Astrocyte of the spinal cord (primary cell): Measurements from ENCODE around the gene SPRYD4.
"Not testable (repeated sequence)": the region's sequence is repeated elsewhere in the genome, so short reads cannot be mapped to it uniquely, and the experiment has no call there.

ENCODE experiments used
- DNase-seq: peaks from one replicate; pipeline ENCODE4 v3.0.0; 2011; ENCODE audit warnings: low read depth, low spot score
- H3K4me3 ChIP-seq: 2 replicates; pipeline ENCODE4 v1.5.1; 2011; ENCODE audit warnings: low read depth, mild to moderate bottlenecking, low read length, moderate library complexity
- in situ Hi-C: cut with HindIII; loops from 2 replicates; pipeline ENCODE4 v1.10.0; 2017; ENCODE audit warnings: low sequenced_read_pairs
- TF ChIP-seq, protein P1 (sequence below): IDR thresholded peaks from 2 replicates; pipeline ENCODE4 v1.5.1; 2012; ENCODE audit warnings: low read depth, mild to moderate bottlenecking, low read length, inconsistent platforms

The SPRYD4 gene

DNA sequence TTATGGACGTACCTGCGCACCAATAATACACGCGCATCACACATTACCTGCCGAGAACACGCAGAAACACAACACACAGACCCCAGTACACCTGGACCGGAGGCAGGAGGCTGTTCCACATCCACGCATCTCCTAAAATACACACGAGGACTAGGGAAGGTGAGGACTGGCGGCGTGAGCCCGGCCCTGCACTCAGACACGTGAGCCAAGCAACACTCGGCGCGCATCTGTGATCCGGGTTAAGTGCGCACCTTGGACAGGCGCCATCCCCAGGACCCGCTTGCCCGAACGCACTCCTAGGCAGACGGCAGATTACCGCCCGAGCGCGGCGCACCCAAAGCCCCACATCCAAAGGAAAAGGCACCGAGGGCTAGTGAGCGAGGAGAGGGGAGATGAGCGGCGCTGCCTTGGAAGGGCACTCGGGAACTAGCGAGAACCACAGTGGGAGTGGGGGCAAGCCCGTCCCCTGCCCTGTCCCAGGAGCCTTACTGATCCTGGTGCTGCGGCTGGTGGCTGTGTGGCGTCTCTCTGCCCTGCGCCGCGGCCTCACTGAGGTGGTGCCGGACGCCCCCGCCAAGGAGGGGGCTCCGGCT is 19.2 kb downstream of the SPRYD4 start:
- H3K4me3 ChIP-seq, result peak overlapping the region; percentile 44
- TF ChIP-seq, protein P1, sequence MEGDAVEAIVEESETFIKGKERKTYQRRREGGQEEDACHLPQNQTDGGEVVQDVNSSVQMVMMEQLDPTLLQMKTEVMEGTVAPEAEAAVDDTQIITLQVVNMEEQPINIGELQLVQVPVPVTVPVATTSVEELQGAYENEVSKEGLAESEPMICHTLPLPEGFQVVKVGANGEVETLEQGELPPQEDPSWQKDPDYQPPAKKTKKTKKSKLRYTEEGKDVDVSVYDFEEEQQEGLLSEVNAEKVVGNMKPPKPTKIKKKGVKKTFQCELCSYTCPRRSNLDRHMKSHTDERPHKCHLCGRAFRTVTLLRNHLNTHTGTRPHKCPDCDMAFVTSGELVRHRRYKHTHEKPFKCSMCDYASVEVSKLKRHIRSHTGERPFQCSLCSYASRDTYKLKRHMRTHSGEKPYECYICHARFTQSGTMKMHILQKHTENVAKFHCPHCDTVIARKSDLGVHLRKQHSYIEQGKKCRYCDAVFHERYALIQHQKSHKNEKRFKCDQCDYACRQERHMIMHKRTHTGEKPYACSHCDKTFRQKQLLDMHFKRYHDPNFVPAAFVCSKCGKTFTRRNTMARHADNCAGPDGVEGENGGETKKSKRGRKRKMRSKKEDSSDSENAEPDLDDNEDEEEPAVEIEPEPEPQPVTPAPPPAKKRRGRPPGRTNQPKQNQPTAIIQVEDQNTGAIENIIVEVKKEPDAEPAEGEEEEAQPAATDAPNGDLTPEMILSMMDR, result no peak
- no peak for DNase-seq
- in situ Hi-C loops, result no loop called here

DNA sequence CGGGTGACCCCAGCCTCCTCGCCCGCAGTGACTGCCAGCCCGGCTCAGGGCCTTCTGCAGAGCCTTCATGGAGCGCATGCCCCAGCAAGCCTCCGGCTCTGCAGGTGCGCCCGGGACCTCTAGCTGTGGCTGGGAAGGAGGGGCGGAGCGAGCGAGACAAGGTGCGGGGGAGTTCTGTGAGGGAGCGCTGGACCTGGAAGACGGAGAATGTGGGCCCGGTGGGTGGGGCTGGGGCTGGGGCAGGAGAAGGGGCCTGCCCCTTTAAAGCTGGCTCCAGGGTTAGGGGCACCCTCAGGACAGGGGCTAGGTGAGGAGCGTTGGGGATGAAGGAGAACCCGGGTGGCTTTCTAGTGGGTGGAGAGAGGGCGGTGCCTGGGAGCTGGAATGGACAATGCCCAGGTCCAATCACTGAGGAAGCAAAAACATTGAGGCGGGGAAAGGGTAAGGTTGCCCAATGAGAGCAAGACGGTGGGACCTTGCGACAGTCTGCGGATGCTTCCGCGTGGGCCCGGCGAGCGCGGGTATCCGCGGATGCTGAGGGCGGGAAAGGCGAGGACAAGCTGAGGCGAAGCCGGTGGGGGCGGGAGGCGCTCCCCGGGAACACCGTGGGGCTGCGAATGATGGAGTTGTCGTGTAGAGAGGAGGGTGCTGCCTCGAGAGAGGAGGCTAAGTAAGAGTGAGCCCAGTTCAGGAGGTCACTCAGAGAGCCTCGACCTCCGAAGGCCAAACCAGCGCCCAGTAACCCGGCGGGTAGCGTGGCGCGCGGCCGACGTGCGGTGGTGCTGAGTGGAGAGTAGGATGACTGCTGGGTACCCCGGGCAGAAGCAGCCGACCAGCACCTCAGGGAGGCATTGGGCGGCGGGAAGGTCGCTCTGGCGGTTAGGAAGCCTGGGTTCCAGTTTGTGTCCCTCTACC is 19.9 kb downstream of the SPRYD4 start, which contains the start of gene GLS2:
Gene GLS2 (minus strand): TSS at position 121 of the 915 bp plus-strand sequence. CDS start 43 bp downstream, at position 78.
- in situ Hi-C loops, result no loop called here
- H3K4me3 ChIP-seq, result peak within 1 kb of the TSS; percentile 44
- TF ChIP-seq, protein P1, result no peak
- peak; percentile 64 for DNase-seq

DNA sequence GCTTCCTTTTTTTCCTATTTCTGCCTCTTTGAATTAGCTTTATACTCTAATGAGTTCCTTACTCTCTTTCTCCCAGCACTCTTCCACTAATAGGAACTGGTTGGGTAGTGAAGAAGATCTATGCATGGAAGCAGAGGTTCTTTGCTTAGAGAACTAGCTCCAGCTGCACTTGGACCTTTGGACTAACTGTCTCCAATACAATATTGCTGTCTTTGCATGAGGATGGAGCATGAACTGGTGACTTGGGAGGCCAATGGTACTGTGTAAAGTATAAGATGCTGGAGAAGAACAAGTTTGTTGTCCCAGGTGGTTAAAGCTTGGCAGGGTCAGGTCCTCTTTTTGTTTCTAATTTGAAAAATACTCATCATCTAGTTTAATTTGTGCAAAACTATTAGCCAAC is 22.0 kb downstream of the SPRYD4 start:
- no peak for DNase-seq
- H3K4me3 ChIP-seq, result no peak overlapping the region
- TF ChIP-seq, protein P1, result no peak
- in situ Hi-C loops, result no loop called here

DNA sequence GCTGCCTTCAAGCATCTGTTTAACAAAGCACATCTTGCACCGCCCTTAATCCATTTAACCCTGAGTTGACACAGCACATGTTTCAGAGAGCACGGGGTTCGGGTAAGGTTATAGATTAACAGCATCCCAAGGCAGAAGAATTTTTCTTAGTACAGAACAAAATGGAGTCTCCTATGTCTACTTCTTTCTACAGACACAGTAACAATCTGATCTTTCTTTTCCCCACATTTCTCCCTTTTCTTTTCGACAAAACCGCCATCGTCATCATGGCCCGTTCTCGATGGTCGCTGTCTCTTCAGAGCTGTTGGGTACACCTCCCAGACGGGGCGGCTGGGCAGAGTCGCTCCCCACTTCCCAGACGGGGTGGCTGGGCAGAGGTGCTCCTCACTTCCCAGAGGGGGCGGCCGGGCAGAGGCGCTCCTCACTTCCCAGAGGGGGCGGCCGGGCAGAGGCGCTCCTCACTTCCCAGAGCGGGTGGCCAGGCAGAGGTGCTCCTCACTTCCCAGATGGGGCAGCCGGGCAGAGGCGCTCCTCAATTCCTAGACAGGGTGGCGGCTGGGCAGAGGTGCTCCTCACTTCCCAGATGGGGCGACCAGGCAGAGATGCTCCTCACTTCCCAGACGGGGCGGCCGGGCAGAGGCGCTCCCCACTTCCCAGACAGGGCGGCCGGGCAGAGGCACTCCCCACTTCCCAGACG is 25.2 kb downstream of the SPRYD4 start:
- H3K4me3 ChIP-seq, in situ Hi-C loops, DNase-seq: not testable (repeated sequence)

DNA sequence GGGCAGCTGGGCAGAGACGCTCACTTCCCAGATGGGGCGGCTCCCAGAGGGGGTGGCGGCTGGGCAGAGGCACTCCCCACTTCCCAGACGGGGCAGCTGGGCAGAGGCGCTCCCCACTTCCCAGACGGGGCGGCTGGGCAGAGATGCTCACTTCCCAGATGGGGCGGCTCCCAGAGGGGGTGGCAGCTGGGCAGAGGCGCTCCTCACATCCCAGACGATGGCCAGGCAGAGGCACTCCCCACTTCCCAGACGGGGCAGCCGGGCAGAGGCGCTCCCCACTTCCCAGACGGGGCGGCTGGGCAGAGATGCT is 25.7 kb downstream of the SPRYD4 start:
- H3K4me3 ChIP-seq, in situ Hi-C loops, DNase-seq: not testable (repeated sequence)

DNA sequence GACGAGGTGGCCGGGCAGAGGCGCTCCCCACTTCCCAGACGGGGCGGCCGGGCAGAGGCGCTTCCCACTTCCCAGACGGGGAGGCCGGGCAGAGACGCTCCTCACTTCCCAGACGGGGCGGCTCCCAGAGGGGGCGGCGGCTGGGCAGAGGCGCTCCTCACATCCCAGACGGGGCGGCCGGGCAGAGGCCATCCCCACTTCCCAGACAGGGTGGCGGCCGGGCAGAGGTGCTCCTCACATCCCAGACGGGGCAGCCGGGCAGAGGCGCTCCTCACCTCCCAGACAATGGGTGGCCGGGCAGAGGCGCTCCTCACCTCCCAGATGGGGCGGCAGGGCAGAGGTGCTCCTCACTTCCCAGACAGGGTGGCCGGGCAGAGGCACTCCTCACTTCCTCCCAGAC is 26.1 kb downstream of the SPRYD4 start:
- in situ Hi-C loops, DNase-seq, H3K4me3 ChIP-seq: not testable (repeated sequence)

DNA sequence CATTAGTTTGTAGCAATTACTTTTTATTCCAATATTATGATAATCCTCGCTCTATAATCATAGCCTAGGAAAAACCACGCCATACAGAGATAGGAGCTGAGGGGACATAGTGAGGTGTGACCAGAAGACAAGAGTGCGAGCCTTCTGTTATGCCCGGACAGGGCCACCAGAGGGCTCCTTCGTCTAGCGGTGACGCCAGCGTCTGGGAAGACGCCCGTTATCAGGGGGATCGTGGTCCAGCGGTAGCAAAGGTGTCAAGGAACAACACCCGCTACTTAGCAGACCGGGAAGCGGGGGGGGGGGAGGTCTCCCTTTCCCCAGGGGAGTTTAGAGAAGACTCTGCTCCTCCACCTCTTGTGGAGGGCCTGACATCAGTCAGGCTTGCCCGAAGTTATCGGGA is 28.3 kb downstream of the SPRYD4 start:
- in situ Hi-C loops, result not testable (repeated sequence)
- TF ChIP-seq, protein P1, result peak; percentile 45

DNA sequence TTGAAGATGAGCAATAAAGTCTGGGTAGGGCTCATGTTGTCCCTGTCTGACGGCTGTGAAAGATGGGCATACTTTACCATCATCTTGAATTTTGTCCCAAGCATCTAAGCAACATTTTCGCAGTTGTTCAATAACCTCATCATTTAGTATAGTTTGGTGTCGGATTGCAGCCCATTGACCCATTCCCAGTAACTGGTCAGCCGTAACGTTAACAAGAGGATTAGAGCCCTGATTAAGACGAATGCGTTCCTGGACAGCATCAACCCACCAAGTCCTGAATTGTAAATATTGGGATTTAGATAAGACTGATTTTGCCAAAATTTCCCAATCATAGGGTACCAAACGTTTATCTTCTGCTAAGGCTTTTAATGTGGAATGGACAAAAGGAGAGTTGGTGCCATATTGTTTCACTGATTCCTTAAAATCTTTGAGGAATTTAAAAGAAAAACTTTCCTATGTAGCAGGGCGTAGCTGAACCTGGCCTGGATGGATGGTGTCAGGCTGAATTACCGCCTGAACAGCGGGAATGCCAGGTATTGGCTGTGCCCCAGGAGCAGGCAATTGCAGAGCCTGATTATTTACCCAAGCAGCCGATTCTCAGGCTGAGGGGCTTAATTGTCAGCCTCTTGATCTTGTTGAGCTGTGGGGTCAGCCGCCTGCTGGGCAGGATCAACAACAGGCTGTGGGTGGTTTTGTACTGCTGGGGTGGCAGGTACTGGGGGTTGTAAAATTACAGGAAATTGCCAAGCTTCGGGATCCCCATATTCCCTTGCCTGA is 29.9 kb downstream of the SPRYD4 start:
- in situ Hi-C loops, H3K4me3 ChIP-seq, DNase-seq: not testable (repeated sequence)

More for the DNA sequence above, 28.3 kb downstream of the SPRYD4 start:
- not testable (repeated sequence) for H3K4me3 ChIP-seq
- DNase-seq, result peak; percentile 5

DNA sequence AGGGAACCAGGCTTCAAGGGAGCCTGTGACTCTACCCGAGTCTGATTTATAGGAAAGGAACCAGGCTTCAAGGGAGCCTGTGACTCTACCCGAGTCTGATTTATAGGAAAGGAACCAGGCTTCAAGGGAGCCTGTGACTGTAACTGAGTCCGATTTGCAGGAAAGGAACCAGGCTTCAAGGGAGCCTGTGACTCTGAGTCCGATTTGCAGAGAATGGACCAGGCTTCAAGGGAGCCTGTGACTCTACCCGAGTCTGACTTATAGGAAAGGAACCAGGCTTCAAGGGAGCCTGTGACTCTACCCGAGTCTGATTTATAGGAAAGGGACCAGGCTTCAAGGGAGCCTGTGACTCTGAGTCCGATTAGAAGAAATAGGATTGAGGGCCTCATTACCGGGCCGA is 31.1 kb downstream of the SPRYD4 start:
- H3K4me3 ChIP-seq, in situ Hi-C loops, DNase-seq: not testable (repeated sequence)

DNA sequence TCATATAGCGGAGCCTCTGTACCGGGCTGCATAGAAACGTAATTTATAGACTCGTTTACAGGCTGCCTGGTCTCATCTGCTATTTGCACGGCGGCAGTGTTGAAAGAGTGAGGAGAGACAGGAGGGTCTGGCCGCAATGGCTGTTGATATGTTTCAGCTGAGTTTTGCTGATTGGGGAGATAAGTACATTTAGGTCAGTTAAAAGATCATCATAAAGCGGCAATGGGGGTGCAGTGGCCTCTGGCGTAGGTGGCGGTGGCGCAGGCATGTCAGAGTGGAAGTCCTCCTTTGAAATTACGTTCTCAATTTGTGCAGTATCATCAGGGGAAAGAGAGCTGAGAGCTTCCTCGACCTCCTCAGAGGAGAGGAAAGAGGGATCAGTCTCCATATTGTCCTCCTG is 31.5 kb downstream of the SPRYD4 start:
- DNase-seq, H3K4me3 ChIP-seq, in situ Hi-C loops: not testable (repeated sequence)
